A549 (cell line): ENCODE results near the gene ZC4H2. TPM values are rescaled to one million over a fixed set of nuclear protein-coding genes. Genes with fewer than 3 reads are reported as not detected.

ENCODE experiments used
- ATAC-seq, 2 experiments: fragments of 200-7000 bp in 1 of 2; fragments of >200 bp in 1 of 2; cut with Nextera tagmentation in 1 of 2; cut with Tn5 transposase in 1 of 2; 3 replicates each; pipeline versions ENCODE4 v1.8.0 to v1.9.1; 2018 to 2020; ENCODE audit warnings: mild to moderate bottlenecking in 1 of 2, moderate library complexity in 1 of 2
- CTCF ChIA-PET: fragments of 300-600 bp; sonication (Branson Sonifier 250); formaldehyde crosslinking; extraction: SDS; loops from one replicate; lab custom pipeline; 2021; ENCODE audit warnings: antibody characterized with exemption, inconsistent platforms; lab: Yijun Ruan, JAX
- POLR2A ChIA-PET: fragments of 350-600 bp; formaldehyde crosslinking; extraction: SDS; loops from one replicate; lab custom pipeline; 2021; ENCODE audit warnings: antibody characterized with exemption, inconsistent platforms; lab: Yijun Ruan, JAX
- DNase-seq, 2 experiments: peaks; one replicate each; pipeline versions ENCODE4 v3.0.0 to v3.0.0-alpha.2; 2011 to 2016; ENCODE audit warnings: low read depth in 1 of 2, low spot score in 1 of 2
- FAIRE-seq: peaks from 2 replicates; lab custom pipeline; 2011; peaks lifted over from hg19 to GRCh38; lab: Jason Lieb, UNC
- H3K27ac ChIP-seq, 2 experiments: fragments of >200 bp; sonication (Bioruptor Twin); formaldehyde crosslinking; 3 replicates each; pipeline ENCODE4 v1.5.1; 2016 to 2017
- H3K4me1 ChIP-seq: fragments of >200 bp; sonication (Bioruptor Twin); formaldehyde crosslinking; 3 replicates; pipeline ENCODE4 v1.6.1; 2016
- H3K4me2 ChIP-seq: fragments of >200 bp; sonication (Bioruptor Twin); formaldehyde crosslinking; 3 replicates; pipeline ENCODE4 v1.6.1; 2016
- H3K4me3 ChIP-seq: fragments of >200 bp; sonication (Bioruptor Twin); formaldehyde crosslinking; 3 replicates; pipeline ENCODE4 v1.5.1; 2016
- H3K9me3 ChIP-seq: fragments of >200 bp; sonication (Bioruptor Twin); formaldehyde crosslinking; 3 replicates; pipeline ENCODE4 v1.6.1; 2016
- BCL3 ChIP-seq: fragments of >200 bp; sonication (Bioruptor Twin); formaldehyde crosslinking; IDR thresholded peaks from 3 replicates; pipeline ENCODE4 v1.6.1; 2016
- CBX2 ChIP-seq: fragments of 200-600 bp; sonication (generic); IDR thresholded peaks from 2 replicates; pipeline ENCODE4 v1.6.1; 2016; ENCODE audit warnings: low read depth, mild to moderate bottlenecking, borderline replicate concordance
- CEBPB ChIP-seq, 2 experiments: fragments of >200 bp in 1 of 2; sonication (Bioruptor Twin) in 1 of 2; formaldehyde crosslinking in 1 of 2; IDR thresholded peaks; 2 replicates each; pipeline ENCODE4 v1.6.1; 2012 to 2016
- CTCF ChIP-seq: fragments of >200 bp; sonication (Bioruptor Twin); formaldehyde crosslinking; IDR thresholded peaks from 3 replicates; pipeline ENCODE4 v1.5.1; 2016
- E2F6 ChIP-seq: IDR thresholded peaks from 2 replicates; pipeline ENCODE4 v1.6.1; 2012; ENCODE audit warnings: low read depth, borderline replicate concordance
- EP300 ChIP-seq, 2 experiments: fragments of >200 bp; sonication (Bioruptor Twin); formaldehyde crosslinking; IDR thresholded peaks; 2 replicates in 1 of 2; 3 replicates in 1 of 2; pipeline ENCODE4 v1.6.1; 2016 to 2017
- FOSB ChIP-seq: fragments of 250-450 bp; sonication (Bioruptor Pico); IDR thresholded peaks from 2 replicates; pipeline ENCODE4 v1.5.0; 2020; ENCODE audit warnings: mild to moderate bottlenecking, moderate library complexity
- HMGXB4 ChIP-seq: fragments of 250-450 bp; sonication (Bioruptor Pico); IDR thresholded peaks from 2 replicates; pipeline ENCODE4 v1.5.0; 2021; ENCODE audit warnings: mild to moderate bottlenecking, moderate library complexity, borderline replicate concordance
- HOXB13 ChIP-seq: fragments of 250-450 bp; sonication (Bioruptor Pico); IDR thresholded peaks from 2 replicates; pipeline ENCODE4 v1.5.0; 2020; ENCODE audit warnings: low read depth, mild to moderate bottlenecking, moderate library complexity
- MAFK ChIP-seq: fragments of 450-650 bp; IDR thresholded peaks from 2 replicates; pipeline ENCODE4 v1.6.1; 2014; ENCODE audit not compliant: partially characterized antibody
- MAZ ChIP-seq: fragments of 150-350 bp; IDR thresholded peaks from 2 replicates; pipeline ENCODE4 v1.6.1; 2014; ENCODE audit warnings: antibody characterized with exemption, low read depth, low read length, borderline replicate concordance
- NFE2L2 ChIP-seq: fragments of 150-350 bp; conservative IDR thresholded peaks from 2 replicates; pipeline ENCODE4 v1.6.1; 2014; ENCODE audit warnings: low read length
- NR3C1 ChIP-seq: fragments of >200 bp; sonication (Bioruptor Twin); formaldehyde crosslinking; IDR thresholded peaks from 3 replicates; pipeline ENCODE4 v1.6.1; 2017
- PHF8 ChIP-seq: fragments of 200-600 bp; sonication (generic); IDR thresholded peaks from 2 replicates; pipeline ENCODE4 v1.6.1; 2016; ENCODE audit warnings: low read depth, mild to moderate bottlenecking, antibody characterized with exemption, moderate library complexity, borderline replicate concordance
- RARB ChIP-seq: fragments of 250-450 bp; sonication (Bioruptor Pico); IDR thresholded peaks from 2 replicates; pipeline ENCODE4 v1.8.0; 2021; ENCODE audit warnings: mild to moderate bottlenecking, moderate library complexity
- RFX5 ChIP-seq: fragments of 450-650 bp; IDR thresholded peaks from 2 replicates; pipeline ENCODE4 v1.7.1; 2014; ENCODE audit warnings: antibody characterized with exemption, mild to moderate bottlenecking, moderate library complexity
- SMC3 ChIP-seq: fragments of >200 bp; sonication (Bioruptor Twin); formaldehyde crosslinking; IDR thresholded peaks from 3 replicates; pipeline ENCODE4 v1.6.1; 2018; ENCODE audit warnings: inconsistent platforms
- SREBF2 ChIP-seq: fragments of 450-650 bp; IDR thresholded peaks from 2 replicates; pipeline ENCODE4 v1.6.1; 2014; ENCODE audit warnings: mild to moderate bottlenecking, moderate library complexity
- TFCP2L1 ChIP-seq: fragments of 250-450 bp; sonication (Bioruptor Pico); IDR thresholded peaks from 2 replicates; pipeline ENCODE4 v1.5.0; 2021; ENCODE audit warnings: mild to moderate bottlenecking
- ZSCAN20 ChIP-seq: fragments of 250-450 bp; sonication (Bioruptor Pico); IDR thresholded peaks from 2 replicates; pipeline ENCODE4 v1.8.0; 2022; ENCODE audit warnings: mild to moderate bottlenecking, moderate library complexity
- whole genome bisulfite sequencing: methylation state at CpG from one replicate; pipeline ENCODE4 v1.1.6; 2017; ENCODE audit errors: missing lambda C conversion rate; 5-methylcytosine and 5-hydroxymethylcytosine counted together
- polyA plus RNA-seq, 4 experiments: library from polyadenylated mRNA; depleted of rRNA in 3 of 4; stranded (reverse); fragments of >200 nt; fragmentation: RNase III in 1 of 4; extraction: RNeasy Plus Mini Kit Qiagen cat#74134 plus additional on column Dnase treatment in 1 of 4; gene quantifications; 2 replicates in 3 of 4; 3 replicates in 1 of 4; pipeline ENCODE4 v1.2.3, GENCODE V29; 2011 to 2017

The ZC4H2 gene
- polyA plus RNA-seq, 2 of the 4 experiments (the other 2 are of a cell fraction) = 3.7 to 7.4 TPM

GRCh38 chrX:64994131-64994798 lies 18.0 kb upstream of the ZC4H2 start:
- no peak for TF ChIP-seq MAFK
- TF ChIP-seq FOSB (CRISPR knock-in tag) = no peak
- TF ChIP-seq MAZ = no peak
- TF ChIP-seq NR3C1 = no peak
- no peak for TF ChIP-seq RARB (CRISPR knock-in tag)
- TF ChIP-seq BCL3 = no peak
- TF ChIP-seq ZSCAN20 = no peak
- no peak for TF ChIP-seq TFCP2L1 (CRISPR knock-in tag)
- TF ChIP-seq NFE2L2 = no peak
- no peak for TF ChIP-seq RFX5
- no peak for TF ChIP-seq E2F6
- no peak for TF ChIP-seq EP300 (IDR thresholded peaks at IDR 0.05)
- no peak for TF ChIP-seq CTCF
- no peak for TF ChIP-seq HOXB13
- no peak for TF ChIP-seq SREBF2
- no peak for TF ChIP-seq PHF8
- no peak for TF ChIP-seq HMGXB4 (CRISPR knock-in tag)
- DNase-seq (no peak), FAIRE-seq (peak; percentile 46), ATAC-seq (no peak)
- H3K9me3 ChIP-seq = no peaks in the 10 kb centered on the region
- H3K27ac ChIP-seq = no peak overlapping the region
- CTCF ChIA-PET = no interaction called here
- no peaks in the 10 kb centered on the region for H3K4me1 ChIP-seq
- WGBS = 3% methylated on average over 2 of the region's 2 CpGs
- no peak overlapping the region for H3K4me3 ChIP-seq
- POLR2A ChIA-PET = no interaction called here
- no peak overlapping the region for H3K4me2 ChIP-seq

GRCh38 chrX:64977830-64978229 lies 1.6 kb upstream of the ZC4H2 start:
- POLR2A ChIA-PET = no interaction called here

More at GRCh38 chrX:64977830-64978229, 1.6 kb upstream of the ZC4H2 start:
- DNase-seq = peak in 1 of 2 experiments; percentile 3
- CTCF ChIA-PET = interaction anchor here (0.6 kb wide), 1 partner anchor 303 kb away, joined by 3 read pairs; no protein-coding TSS in a partner anchor
- H3K27ac ChIP-seq = no peak overlapping the region
- H3K9me3 ChIP-seq = no peaks in the 10 kb centered on the region
- H3K4me3 ChIP-seq = no peak overlapping the region
- H3K4me1 ChIP-seq = no peaks in the 10 kb centered on the region
- no peak for TF ChIP-seq CEBPB (IDR thresholded peaks at IDR 0.05)
- TF ChIP-seq SMC3 = no peak
- TF ChIP-seq MAFK = no peak
- no peak for TF ChIP-seq CBX2
- H3K4me2 ChIP-seq = no peak overlapping the region
- no peak for ATAC-seq
- no peak for FAIRE-seq
- 6% methylated on average over 3 of the region's 3 CpGs for WGBS
